GM21723 (cell line): ENCODE results near the gene CNNM4.

Source experiments
- ATAC-seq: cut with Tn5 transposase; IDR thresholded peaks from one replicate; pipeline ENCODE4 v1.9.1; 2021; ENCODE audit warnings: mild to moderate bottlenecking, moderate library complexity; ENCODE audit not compliant: unreplicated experiment

The CNNM4 gene

DNA sequence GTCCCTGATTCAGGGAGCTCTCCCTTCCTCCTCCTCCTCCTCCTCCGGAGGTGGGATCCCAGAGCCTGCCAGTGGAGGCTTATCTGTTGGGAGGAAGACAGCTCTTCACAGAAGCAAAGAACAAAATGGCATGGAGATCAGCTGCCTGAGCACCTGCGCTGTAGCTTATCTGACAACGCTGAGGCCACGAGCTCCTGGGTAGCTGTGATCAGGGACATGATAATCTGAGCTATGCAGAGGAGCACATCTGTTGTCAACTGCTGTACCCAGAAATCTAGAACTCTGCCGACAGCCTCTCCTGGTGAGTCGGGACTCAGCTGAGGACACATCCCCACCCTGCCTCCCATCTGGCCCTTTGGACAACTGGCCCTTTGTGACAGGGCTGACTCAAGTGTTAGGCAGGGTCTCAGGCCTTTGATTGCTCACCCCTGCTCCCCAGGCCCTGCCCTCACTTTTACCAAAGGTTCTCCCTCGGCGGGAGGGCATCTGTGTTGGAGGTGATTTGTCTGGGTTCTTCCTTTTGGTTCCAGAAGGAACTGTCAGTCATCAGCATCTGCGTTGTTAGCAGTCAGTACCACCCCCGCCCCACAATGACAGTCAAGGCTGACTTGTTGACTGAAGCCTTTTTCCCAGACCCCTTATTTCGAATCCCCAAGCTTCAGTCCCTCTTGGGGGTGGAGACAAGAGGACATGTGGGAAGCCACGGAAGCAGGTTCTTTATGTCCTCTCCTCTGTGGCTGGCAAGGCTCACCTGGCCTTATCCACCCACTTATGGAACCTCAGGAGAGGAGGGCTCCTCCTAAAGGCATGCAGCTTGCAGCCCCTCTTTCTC, 49.5 kb downstream of the CNNM4 start:
- no peak for ATAC-seq

DNA sequence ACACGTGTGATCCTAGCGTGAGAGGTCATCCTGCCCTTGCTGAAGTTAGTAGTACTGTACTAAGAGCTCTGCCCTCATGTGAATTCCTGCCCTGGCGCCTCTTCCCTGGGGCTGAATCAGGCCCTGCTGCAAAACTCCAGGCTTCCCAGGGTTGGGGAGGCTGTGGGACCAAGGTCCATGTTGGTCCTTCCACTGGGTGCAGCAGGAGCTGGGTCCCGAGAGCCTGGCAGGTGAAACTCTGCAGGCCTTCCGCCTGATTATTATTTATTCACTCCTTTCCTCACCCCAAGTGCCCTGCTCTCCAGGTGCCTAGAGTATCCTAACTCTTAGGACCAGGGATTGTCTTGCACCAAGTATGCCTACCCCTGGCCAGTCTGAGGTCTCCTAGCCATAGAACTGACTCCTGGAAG, 50.1 kb downstream of the CNNM4 start:
- no peak for ATAC-seq

DNA sequence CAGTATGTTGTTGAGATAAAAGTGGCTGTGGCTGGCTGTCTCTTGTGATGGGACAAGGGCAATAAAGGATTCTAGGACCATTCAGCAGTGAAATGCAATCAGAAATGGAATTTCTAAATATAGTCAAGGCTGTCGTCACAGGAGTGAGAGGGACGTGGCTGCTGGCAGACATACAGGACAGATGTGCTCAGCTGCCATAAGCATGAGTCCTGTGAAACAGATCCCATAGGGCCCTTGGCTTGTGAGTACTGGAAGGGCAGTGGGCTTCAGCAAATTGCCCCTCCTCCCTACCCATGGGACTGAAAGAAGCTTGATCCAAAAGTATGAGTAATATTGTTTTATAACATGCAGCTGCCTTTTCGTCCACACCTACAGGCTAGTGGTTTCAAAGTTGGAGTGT, 51.2 kb downstream of the CNNM4 start:
- ATAC-seq: no peak

DNA sequence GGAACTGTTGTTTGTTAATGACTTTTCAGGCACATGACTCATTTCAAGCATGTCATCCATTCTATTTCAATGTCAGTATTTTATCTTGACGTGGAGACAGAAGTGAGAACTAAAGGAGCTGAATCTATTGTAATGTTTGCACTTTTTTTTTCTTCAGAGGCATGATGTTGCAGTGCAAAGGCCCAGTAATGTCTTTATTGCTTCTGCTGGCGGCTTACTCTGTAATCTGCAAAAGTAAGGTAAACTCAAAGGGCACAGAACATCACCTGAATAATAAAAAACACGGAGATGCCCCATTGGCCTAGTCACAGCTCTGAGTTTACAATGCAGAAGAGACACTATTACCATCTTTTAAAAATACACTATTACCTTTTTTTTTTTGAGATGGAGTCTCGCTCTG, 53.0 kb downstream of the CNNM4 start:
- no peak for ATAC-seq

DNA sequence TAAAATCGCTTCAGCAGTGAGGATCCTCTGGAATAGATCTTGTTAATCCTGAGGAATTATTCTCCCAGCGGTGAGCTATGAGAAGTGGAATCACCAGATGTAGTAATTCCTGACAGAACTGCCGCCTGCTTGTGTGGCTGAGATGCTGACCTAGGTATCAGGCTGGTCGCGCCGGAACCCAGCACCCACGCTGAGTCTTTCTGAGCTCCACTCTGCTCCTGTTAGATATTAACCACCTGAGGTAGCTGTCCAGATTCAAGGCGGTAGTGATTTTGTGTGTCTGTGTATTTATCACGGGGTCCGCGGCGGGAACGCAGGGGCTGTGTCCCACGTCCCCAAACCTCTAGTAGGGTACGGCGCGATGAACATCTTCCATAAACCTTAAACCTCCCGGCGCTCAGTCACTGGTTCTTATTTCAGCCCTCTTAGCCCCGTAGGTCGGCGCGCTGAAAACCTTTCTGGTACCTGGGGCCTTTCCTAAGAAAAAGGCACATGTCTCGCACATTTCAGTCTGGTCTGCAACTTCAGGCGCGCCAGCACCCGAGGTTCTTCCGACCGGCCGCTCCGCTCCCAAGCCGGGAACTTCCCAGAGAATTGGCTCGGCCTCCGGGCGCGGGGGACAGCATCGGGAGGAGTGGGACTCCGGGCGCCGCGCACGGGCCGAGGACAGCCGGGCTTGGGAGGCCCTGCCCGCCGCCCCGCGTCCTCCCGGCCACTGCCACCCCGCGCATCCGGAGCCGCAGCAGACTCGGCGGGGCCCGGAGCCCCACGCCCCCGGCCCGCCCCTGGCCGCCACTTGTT, 54.8 kb downstream of the CNNM4 start:
- peak; percentile 10 for ATAC-seq

GRCh38 chr2:96816127-96816835, 55.6 kb downstream of the CNNM4 start, which contains the start of gene CNNM3:
CNNM3 (plus strand) TSS chr2:96816268; CDS start chr2:96816278, 10 bp downstream.
- peak; percentile 88 for ATAC-seq

DNA sequence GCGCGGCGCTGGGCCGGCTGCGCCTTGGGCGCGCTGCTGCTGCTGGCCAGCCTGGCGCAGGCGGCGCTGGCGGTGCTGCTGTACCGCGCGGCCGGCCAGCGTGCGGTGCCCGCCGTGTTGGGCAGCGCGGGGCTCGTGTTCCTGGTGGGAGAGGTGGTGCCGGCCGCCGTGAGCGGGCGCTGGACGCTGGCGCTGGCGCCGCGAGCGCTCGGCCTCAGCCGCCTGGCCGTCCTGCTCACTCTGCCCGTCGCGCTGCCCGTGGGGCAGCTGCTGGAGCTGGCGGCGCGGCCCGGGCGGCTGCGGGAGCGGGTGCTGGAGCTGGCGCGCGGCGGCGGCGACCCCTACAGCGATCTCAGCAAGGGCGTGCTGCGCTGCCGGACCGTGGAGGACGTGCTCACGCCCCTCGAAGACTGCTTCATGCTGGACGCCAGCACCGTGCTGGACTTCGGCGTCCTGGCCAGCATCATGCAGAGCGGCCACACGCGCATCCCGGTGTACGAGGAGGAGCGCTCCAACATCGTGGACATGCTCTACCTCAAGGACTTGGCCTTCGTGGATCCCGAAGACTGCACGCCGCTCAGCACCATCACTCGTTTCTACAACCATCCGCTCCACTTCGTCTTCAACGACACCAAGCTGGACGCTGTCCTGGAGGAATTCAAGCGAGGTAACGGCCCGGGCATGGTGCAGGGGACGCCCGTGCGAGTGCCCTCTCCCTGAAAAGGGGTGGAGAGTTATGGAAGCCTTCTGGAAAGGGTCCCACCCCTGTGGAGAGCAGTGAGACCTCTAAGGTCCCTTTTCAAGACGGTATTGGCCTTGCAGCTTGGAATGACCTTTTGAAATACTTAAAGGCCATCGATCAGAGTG, 56.4 kb downstream of the CNNM4 start:
- no peak for ATAC-seq

DNA sequence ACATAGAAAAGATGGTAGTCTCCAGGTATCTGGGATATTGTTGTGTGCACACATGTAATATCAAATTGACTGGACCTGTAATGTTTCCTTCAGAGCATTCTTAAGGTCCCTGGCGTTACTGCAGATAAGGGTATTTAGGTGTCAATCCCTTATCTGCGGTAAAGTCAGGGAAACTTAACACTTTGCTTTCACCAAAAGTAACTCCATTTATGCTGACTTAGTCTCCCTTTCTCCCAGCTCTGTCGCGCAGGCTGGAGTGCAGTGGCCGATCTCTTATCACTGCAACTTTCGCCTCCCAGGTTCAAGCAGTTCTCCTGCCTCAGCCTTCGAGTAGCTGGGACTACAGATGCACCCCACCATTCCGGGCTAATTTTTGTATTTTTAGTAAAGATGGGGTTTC, 57.2 kb downstream of the CNNM4 start:
- ATAC-seq: no peak

GRCh38 chr2:96819128-96819875, 58.6 kb downstream of the CNNM4 start:
- no peak for ATAC-seq

GRCh38 chr2:96819876-96820511, 59.3 kb downstream of the CNNM4 start:
- ATAC-seq: no peak

DNA sequence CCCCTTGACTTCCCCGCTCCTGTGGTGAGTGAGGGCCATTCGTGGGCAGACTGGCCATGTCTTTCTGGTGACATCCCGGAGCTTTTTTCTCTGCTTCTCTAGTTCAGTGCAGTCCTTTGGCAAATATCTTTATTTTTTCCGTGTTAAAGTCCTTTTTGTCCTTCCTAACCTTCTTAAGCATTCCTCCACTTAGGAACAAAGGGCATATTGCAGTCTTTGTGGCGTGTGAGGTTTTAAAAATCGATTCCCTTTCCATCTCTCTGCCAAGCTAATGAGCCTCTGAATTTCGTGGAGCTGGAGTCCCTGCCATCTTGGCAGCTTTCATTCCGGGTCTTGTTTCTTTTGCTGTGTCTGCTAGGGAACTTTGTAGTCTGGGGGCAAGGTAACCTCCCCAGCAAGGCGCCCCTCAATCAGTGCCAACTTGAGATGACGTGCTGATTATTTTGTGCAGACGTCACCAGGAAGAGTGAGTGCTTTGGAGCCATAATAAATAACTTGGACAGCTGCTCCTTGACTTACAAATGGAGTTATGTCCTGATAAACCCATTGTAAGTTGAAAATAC, 60.5 kb downstream of the CNNM4 start:
- ATAC-seq: no peak

DNA sequence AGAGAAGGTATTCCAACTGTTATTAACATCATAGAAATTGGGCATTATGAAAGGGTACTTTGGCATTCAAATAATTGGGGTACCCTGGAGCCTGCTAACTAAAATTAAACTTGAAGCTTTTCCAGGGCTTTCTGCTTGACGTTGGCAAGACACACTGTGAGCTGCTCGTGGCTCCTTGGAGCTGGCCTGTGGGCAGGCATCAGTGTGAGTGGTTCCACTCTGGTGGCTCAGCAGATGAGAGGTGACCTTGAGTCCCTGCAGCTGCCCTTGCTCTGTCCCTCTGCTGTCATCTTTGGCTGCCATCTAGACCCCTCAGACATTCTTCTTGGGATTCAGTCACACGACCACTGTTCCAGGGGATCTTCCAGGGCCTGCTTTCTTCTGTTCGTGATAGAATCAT, 62.1 kb downstream of the CNNM4 start:
- no peak for ATAC-seq

DNA sequence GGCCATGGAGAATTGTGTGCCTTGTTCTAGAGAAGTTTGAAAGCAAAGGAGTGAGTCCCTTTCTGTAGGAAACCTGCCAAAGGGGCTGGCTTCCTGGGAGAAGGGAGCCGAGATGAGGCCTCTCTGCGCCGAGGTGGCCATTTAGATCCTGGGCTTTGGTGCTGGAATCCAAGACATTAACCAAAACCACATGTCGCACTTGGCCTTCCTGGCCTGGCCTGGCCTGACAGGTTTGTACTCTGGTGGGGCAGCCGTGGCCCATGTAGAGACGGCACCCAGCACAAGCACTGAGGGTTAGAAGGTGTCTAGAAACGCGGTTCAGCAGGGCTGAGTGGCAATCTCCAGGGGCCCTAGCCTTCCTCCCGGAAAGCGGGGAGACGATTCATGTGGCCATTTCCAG, 62.5 kb downstream of the CNNM4 start:
- no peak for ATAC-seq

GRCh38 chr2:96824079-96824870, 63.6 kb downstream of the CNNM4 start:
- ATAC-seq: no peak

DNA sequence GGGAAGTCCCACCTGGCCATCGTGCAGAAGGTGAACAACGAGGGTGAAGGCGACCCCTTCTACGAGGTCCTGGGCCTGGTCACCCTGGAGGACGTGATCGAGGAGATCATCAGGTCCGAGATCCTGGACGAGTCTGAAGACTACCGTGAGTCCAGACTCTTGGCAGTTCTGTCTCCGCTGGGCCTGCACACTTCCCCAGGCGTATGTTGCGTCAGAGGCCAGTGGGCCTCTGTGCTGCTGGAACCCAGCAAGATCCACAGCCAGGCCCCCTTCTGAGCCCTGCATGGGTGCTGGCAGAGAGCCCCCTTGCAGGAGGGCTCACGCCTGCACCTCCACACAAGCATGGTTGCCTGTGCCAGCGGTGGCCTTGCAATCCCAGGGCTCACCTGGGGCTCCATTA, 64.4 kb downstream of the CNNM4 start:
- ATAC-seq: no peak

DNA sequence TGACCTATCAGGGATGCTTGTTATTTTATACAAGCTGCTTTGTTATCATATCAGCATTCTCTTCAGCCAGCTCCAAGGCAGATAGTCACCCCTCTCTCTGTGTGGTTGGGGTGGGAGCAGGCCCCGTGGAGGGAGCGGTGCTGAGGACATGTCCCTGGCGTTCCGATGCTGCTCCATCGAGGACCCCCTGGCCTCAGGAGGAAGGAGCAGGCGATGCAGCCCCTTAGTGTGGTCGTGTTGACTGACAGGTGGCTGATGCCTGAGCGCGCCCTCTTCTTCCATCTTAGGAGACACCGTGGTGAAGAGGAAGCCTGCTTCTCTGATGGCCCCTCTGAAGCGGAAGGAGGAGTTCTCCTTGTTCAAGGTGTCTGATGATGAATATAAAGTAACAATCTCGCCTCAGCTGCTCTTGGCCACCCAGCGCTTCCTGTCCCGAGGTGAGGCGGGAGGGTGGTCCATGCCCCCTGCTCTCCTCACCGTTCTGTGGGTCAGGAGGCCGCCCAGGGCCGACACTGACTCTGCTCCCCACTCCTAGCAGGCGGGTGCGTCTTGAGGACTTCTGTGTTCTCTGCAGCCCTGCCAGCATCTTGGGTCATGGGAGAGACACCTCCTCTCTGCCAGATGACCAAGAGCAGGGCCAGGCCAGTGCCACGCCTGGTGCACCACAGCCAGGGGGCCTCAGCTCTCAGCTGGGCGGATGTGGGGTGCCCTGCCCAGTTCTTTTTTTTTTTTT, 66.0 kb downstream of the CNNM4 start:
- ATAC-seq: no peak

DNA sequence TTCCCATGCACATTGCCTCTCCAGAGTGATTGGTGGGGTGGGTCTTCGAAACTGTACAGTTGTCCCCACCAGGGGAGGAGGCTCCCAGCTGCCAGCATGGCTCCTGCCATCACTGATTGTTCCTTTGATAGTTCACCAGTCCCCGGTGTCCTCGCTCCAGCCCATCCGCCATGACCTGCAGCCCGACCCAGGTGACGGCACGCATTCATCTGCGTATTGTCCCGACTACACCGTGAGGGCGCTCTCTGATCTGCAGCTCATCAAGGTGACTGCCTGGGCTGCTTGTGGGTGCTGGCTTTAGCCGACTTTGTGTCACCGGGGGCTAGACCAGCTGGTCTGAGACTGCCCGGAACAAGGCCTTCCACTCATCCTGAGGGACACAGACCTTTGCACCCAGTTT, 67.7 kb downstream of the CNNM4 start:
- ATAC-seq: no peak

DNA sequence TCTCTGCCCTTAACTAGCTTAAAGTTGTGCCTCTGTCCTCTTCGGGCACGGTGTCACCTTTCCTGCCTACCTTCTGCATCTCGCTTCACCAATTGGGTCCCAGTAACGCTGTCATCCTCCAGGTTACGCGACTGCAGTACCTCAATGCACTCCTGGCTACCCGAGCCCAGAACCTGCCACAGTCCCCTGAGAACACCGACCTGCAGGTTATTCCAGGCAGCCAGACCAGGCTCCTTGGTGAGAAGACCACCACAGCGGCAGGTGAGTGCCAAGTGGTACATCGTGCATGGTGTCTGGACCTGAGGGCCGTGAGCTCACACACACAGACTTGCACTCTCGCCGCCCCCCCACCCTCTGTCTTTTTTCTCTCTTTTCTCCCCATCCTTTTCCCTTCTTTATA, 68.2 kb downstream of the CNNM4 start:
- ATAC-seq: no peak
